ENCODE data around the gene ACSF3. TPM values are rescaled to one million over a fixed set of nuclear protein-coding genes. Genes with fewer than 3 reads are reported as not detected.

The ACSF3 gene
- total and polyA plus RNA-seq, 2 donors (not counting 1 experiment from before 2014, with no cell fraction given) = 45.2 to 113 TPM

DNA sequence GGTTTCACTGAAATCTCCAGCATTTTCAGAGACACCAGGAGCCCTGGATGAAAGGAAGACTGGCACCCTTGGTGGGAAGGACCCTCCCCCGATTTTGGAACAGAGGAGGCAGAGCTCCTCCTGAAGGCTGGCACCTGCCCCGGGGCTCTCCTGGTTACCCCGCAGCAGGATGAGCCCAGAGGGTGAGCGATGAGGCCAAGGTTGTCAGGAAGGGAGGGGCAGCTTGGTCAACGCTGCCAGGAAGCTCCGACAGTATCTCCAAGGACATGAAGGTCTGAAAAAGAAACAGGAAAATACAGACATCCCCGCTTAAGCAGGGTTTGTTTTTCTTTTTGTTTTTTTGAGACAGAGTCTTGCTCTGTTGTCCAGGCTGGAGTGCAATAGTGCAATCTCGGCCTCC, 15.5 kb upstream of the ACSF3 start:
- H3K9me3 Mint-ChIP-seq (ENCODE audit: insufficient read depth) = no peaks in the 10 kb centered on the region

GRCh38 chr16:89079434-89079980, 14.1 kb upstream of the ACSF3 start:
- no peak overlapping the region for H3K4me3 Mint-ChIP-seq
- Histone ChIP-seq H3K79me2 (ENCODE audit: control insufficient read depth, insufficient read depth, low read length) (no peaks in the 10 kb centered on the region), H2AFZ (ENCODE audit: insufficient read depth, low read depth, low read length, poor library complexity, severe bottlenecking) (no peak overlapping the region), H3K9me3 (ENCODE audit: control extremely low read depth in 1 of 3, control insufficient read depth in 2 of 3, insufficient read depth in 1 of 3, low read length in 2 of 3) (peaks cover 0 to 10% (median 0%) of the 10 kb centered on the region in 3 donors), H3K36me3 (replicated peaks in 1 of 2; ENCODE audit: control extremely low read depth in 1 of 2, control insufficient read depth in 1 of 2, extremely low read depth in 1 of 2, insufficient read depth in 2 of 2, low read length in 1 of 2) (no peaks in the 10 kb centered on the region), H3K4me2 (replicated peaks; ENCODE audit: low read depth, low read length, poor library complexity, severe bottlenecking) (no peak overlapping the region), H3K27me3 (replicated peaks in 1 of 4; ENCODE audit: control extremely low read depth in 1 of 4, control insufficient read depth in 3 of 4, insufficient read depth in 4 of 4, low read length in 3 of 4) (no peaks in the 10 kb centered on the region), H4K20me1 (ENCODE audit: control insufficient read depth, insufficient read depth, low read length, poor library complexity, severe bottlenecking) (no peaks in the 10 kb centered on the region), H3K27ac (ENCODE audit: low read length in 2 of 2) (no peak overlapping the region), H3K4me1 (ENCODE audit: control insufficient read depth in 2 of 2, insufficient read depth in 2 of 2, low read length in 2 of 2) (peaks cover 2 to 3% of the 10 kb centered on the region in 2 donors), H3K9ac (ENCODE audit: low read length) (no peak overlapping the region), H3K4me3 (ENCODE audit: control extremely low read depth in 1 of 5, extremely low read depth in 1 of 5, insufficient read depth in 1 of 5, low read depth in 2 of 5, low read length in 4 of 5) (no peak overlapping the region)
- ATAC-seq (ENCODE audit: low read depth) (no peak), DNase-seq (no peak)
- ChIA-PET POLR2A (no interaction called here), CTCF (no interaction called here)
- TF ChIP-seq, protein P1, sequence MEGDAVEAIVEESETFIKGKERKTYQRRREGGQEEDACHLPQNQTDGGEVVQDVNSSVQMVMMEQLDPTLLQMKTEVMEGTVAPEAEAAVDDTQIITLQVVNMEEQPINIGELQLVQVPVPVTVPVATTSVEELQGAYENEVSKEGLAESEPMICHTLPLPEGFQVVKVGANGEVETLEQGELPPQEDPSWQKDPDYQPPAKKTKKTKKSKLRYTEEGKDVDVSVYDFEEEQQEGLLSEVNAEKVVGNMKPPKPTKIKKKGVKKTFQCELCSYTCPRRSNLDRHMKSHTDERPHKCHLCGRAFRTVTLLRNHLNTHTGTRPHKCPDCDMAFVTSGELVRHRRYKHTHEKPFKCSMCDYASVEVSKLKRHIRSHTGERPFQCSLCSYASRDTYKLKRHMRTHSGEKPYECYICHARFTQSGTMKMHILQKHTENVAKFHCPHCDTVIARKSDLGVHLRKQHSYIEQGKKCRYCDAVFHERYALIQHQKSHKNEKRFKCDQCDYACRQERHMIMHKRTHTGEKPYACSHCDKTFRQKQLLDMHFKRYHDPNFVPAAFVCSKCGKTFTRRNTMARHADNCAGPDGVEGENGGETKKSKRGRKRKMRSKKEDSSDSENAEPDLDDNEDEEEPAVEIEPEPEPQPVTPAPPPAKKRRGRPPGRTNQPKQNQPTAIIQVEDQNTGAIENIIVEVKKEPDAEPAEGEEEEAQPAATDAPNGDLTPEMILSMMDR (IDR thresholded peaks at IDR 0.05) = no peak
- TF ChIP-seq EZH2 (IDR thresholded peaks at IDR 0.05; ENCODE audit: borderline replicate concordance, insufficient read depth, low read depth, low read length, poor library complexity, severe bottlenecking) = no peak
- no peaks in the 10 kb centered on the region for H3K9me3 Mint-ChIP-seq (ENCODE audit: insufficient read depth)
- intact Hi-C loops (cut with micrococcal nuclease) = no loop called here
- H3K27me3 Mint-ChIP-seq = no peaks in the 10 kb centered on the region
- peaks cover 5% of the 10 kb centered on the region for H3K4me1 Mint-ChIP-seq
- WGBS (ENCODE audit: insufficient coverage) = 91% methylated on average over 18 of the region's 19 CpGs
- no peak overlapping the region for H3K27ac Mint-ChIP-seq

More for the DNA sequence above, 15.5 kb upstream of the ACSF3 start:
- H2AFZ ChIP-seq (ENCODE audit: insufficient read depth, low read depth, low read length, poor library complexity, severe bottlenecking) = no peak overlapping the region
- no peaks in the 10 kb centered on the region for H3K36me3 ChIP-seq (replicated peaks in 1 of 2; ENCODE audit: control extremely low read depth in 1 of 2, control insufficient read depth in 1 of 2, extremely low read depth in 1 of 2, insufficient read depth in 2 of 2, low read length in 1 of 2)
- no peak overlapping the region for H3K4me2 ChIP-seq (replicated peaks; ENCODE audit: low read depth, low read length, poor library complexity, severe bottlenecking)
- no peaks in the 10 kb centered on the region for H3K4me1 ChIP-seq (ENCODE audit: control insufficient read depth in 2 of 2, insufficient read depth in 2 of 2, low read length in 2 of 2)
- ChIA-PET CTCF (no interaction called here), POLR2A (no interaction called here)
- H3K4me3 ChIP-seq (ENCODE audit: control extremely low read depth in 1 of 5, extremely low read depth in 1 of 5, insufficient read depth in 1 of 5, low read depth in 2 of 5, low read length in 4 of 5) = no peak overlapping the region
- Mint-ChIP-seq H3K4me1 (peaks cover 3% of the 10 kb centered on the region), H3K4me3 (no peak overlapping the region), H3K27ac (no peak overlapping the region), H3K27me3 (no peaks in the 10 kb centered on the region)
- no peak for DNase-seq
- no peaks in the 10 kb centered on the region for H3K79me2 ChIP-seq (ENCODE audit: control insufficient read depth, insufficient read depth, low read length)
- H3K27me3 ChIP-seq (replicated peaks in 1 of 4; ENCODE audit: control extremely low read depth in 1 of 4, control insufficient read depth in 3 of 4, insufficient read depth in 4 of 4, low read length in 3 of 4) = no peaks in the 10 kb centered on the region
- intact Hi-C loops (cut with micrococcal nuclease) = no loop called here
- TF ChIP-seq, protein P1 (IDR thresholded peaks at IDR 0.05) = no peak
- TF ChIP-seq EZH2 (IDR thresholded peaks at IDR 0.05; ENCODE audit: borderline replicate concordance, insufficient read depth, low read depth, low read length, poor library complexity, severe bottlenecking) = no peak
- WGBS (ENCODE audit: insufficient coverage) = 91% methylated on average over 6 of the region's 8 CpGs
- ATAC-seq (ENCODE audit: low read depth) = no peak
- H3K9ac ChIP-seq (ENCODE audit: low read length) = no peak overlapping the region
- H3K27ac ChIP-seq (ENCODE audit: low read length in 2 of 2) = no peak overlapping the region
- H3K9me3 ChIP-seq (ENCODE audit: control extremely low read depth in 1 of 3, control insufficient read depth in 2 of 3, insufficient read depth in 1 of 3, low read length in 2 of 3) = peaks cover 0 to 20% (median 0%) of the 10 kb centered on the region in 3 donors
- H4K20me1 ChIP-seq (ENCODE audit: control insufficient read depth, insufficient read depth, low read length, poor library complexity, severe bottlenecking) = no peaks in the 10 kb centered on the region

Data from B cell (primary cell).